Measurements from ENCODE around the gene ZDHHC11B. TPM values are rescaled to one million over a fixed set of nuclear protein-coding genes. Genes with fewer than 3 reads are reported as not detected.
"Not testable (repeated sequence)": the region's sequence is repeated elsewhere in the genome, so short reads cannot be mapped to it uniquely, and the experiment has no call there.

ZDHHC11B gene
- total RNA-seq, 1 experiment from 2014 or later, result 3.8 TPM

GRCh38 chr5:753567-754142, 30.9 kb downstream of the ZDHHC11B start:
- DNase-seq (ENCODE audit: low read depth, low spot score); H3K9me2 ChIP-seq (ENCODE audit: insufficient read depth); H3K27me3 ChIP-seq (ENCODE audit: insufficient read depth, low read length); H3K4me2 ChIP-seq (ENCODE audit: low read length); H3K27ac ChIP-seq (ENCODE audit: low read depth, low read length); H3K36me3 ChIP-seq (ENCODE audit: control insufficient read depth in 1 of 2, insufficient read depth in 2 of 2, low read length in 2 of 2); H3K9me3 ChIP-seq (ENCODE audit: control insufficient read depth in 1 of 2, insufficient read depth in 1 of 2, low read depth in 1 of 2, low read length in 2 of 2); BruUV-seq (replicated peaks); H2AFZ ChIP-seq (ENCODE audit: low read depth, low read length, poor library complexity, severe bottlenecking); POLR2A ChIA-PET; CTCF ChIA-PET; H3K4me3 ChIP-seq (replicated peaks in 1 of 2; ENCODE audit: low read depth in 1 of 2, low read length in 2 of 2); intact Hi-C loops (cut with micrococcal nuclease); ATAC-seq; RAD21 ChIA-PET (ENCODE audit: low non-redundant PET in 1 of 2, low total read pairs in 2 of 2, uncharacterized antibody in 2 of 2, unreplicated experiment in 2 of 2); H3K79me2 ChIP-seq (ENCODE audit: insufficient read depth, low read length); H3K4me1 ChIP-seq (ENCODE audit: control insufficient read depth in 1 of 2, insufficient read depth in 2 of 2, low read length in 2 of 2); H4K20me1 ChIP-seq (ENCODE audit: insufficient read depth); H3K9ac ChIP-seq (ENCODE audit: low read length): not testable (repeated sequence)

DNA sequence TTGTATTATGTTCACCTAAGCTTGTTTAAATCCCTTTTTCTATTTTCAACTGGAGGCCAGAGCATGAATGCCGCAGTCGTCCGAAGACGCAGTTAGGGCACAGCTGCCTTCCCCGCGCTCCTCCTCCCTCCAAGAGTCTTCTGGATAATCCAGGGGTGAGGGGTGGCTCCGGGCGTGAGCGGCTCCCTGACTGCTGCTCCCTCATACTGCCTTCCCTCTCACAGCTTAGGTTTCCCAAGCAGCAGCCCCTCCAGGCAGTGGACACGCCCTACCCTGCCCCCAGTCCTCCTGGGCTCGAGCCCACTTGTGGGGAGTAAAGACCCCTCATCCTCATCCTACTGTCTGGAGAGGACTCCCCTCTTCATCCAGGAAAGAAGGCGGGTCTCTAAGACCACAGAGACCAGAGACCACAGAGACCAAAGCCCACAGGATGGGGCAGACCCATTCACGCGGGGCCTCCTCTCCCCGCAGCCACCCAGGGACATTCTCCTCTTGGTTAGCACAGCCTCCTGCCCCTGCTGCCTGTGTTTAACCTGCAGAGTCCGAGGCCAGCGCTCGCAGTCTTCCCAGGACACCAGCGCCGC, 31.9 kb downstream of the ZDHHC11B start:
- H3K9me2 ChIP-seq (ENCODE audit: insufficient read depth); H4K20me1 ChIP-seq (ENCODE audit: insufficient read depth); DNase-seq (ENCODE audit: low read depth, low spot score); H3K9me3 ChIP-seq (ENCODE audit: control insufficient read depth in 1 of 2, insufficient read depth in 1 of 2, low read depth in 1 of 2, low read length in 2 of 2); CTCF ChIA-PET; H3K27ac ChIP-seq (ENCODE audit: low read depth, low read length); POLR2A ChIA-PET; RAD21 ChIA-PET (ENCODE audit: low non-redundant PET in 1 of 2, low total read pairs in 2 of 2, uncharacterized antibody in 2 of 2, unreplicated experiment in 2 of 2); H3K36me3 ChIP-seq (ENCODE audit: control insufficient read depth in 1 of 2, insufficient read depth in 2 of 2, low read length in 2 of 2); BruUV-seq (replicated peaks); H2AFZ ChIP-seq (ENCODE audit: low read depth, low read length, poor library complexity, severe bottlenecking); intact Hi-C loops (cut with micrococcal nuclease); H3K4me3 ChIP-seq (replicated peaks in 1 of 2; ENCODE audit: low read depth in 1 of 2, low read length in 2 of 2); H3K4me1 ChIP-seq (ENCODE audit: control insufficient read depth in 1 of 2, insufficient read depth in 2 of 2, low read length in 2 of 2); H3K4me2 ChIP-seq (ENCODE audit: low read length); ATAC-seq; H3K9ac ChIP-seq (ENCODE audit: low read length); H3K27me3 ChIP-seq (ENCODE audit: insufficient read depth, low read length); H3K79me2 ChIP-seq (ENCODE audit: insufficient read depth, low read length): not testable (repeated sequence)

- H3K9ac ChIP-seq (ENCODE audit: low read length); ATAC-seq; BruUV-seq (replicated peaks); H3K9me2 ChIP-seq (ENCODE audit: insufficient read depth); intact Hi-C loops (cut with micrococcal nuclease); H3K36me3 ChIP-seq (ENCODE audit: control insufficient read depth in 1 of 2, insufficient read depth in 2 of 2, low read length in 2 of 2); H3K9me3 ChIP-seq (ENCODE audit: control insufficient read depth in 1 of 2, insufficient read depth in 1 of 2, low read depth in 1 of 2, low read length in 2 of 2); RAD21 ChIA-PET (ENCODE audit: low non-redundant PET in 1 of 2, low total read pairs in 2 of 2, uncharacterized antibody in 2 of 2, unreplicated experiment in 2 of 2); POLR2A ChIA-PET; H3K79me2 ChIP-seq (ENCODE audit: insufficient read depth, low read length); H3K4me2 ChIP-seq (ENCODE audit: low read length); H3K27ac ChIP-seq (ENCODE audit: low read depth, low read length); H2AFZ ChIP-seq (ENCODE audit: low read depth, low read length, poor library complexity, severe bottlenecking); H3K4me1 ChIP-seq (ENCODE audit: control insufficient read depth in 1 of 2, insufficient read depth in 2 of 2, low read length in 2 of 2); DNase-seq (ENCODE audit: low read depth, low spot score); CTCF ChIA-PET; H3K4me3 ChIP-seq (replicated peaks in 1 of 2; ENCODE audit: low read depth in 1 of 2, low read length in 2 of 2); H4K20me1 ChIP-seq (ENCODE audit: insufficient read depth); H3K27me3 ChIP-seq (ENCODE audit: insufficient read depth, low read length): not testable (repeated sequence)
Measured at GRCh38 chr5:751992-752391, 32.5 kb downstream of the ZDHHC11B start.

Data from HCT116 (cell line).